ENCODE data around the gene PTS. TPM values are rescaled to one million over a fixed set of nuclear protein-coding genes. Genes with fewer than 3 reads are reported as not detected.

Gene PTS
- total RNA-seq, 4 donors from 2014 or later = 18.4 to 41.8 (median 38.0) TPM

DNA sequence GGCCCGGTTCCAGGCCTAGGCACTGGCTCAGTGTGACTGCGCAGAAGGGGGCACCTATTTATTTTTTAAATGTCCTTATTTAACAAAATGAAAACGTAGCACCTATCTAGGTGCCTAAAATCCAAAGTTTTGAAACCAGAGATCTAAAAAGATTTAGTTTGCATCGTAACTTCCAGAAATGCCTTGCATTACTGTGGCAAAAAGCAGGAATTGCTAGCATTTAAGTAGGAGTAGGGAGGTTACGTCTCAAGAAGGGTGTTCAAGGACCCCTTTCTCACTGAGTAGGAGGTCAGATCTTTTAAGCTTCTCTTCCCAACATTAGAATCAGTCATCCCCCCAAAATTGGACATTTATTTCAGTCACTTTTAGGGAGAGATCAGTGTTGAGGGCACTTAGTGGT is 42.2 kb downstream of the PTS start:
- DNase-seq = no peak
- H3K27ac ChIP-seq = no peak overlapping the region
- no peaks in the 10 kb centered on the region for H3K36me3 ChIP-seq
- H3K4me3 ChIP-seq = no peak overlapping the region
- H3K27me3 ChIP-seq = no peaks in the 10 kb centered on the region
- 79 to 86% methylated on average over 5 of the region's 5 CpGs for WGBS, 2 donors
- H3K9me3 ChIP-seq = no peaks in the 10 kb centered on the region
- H3K4me1 ChIP-seq = no peaks in the 10 kb centered on the region
- intact Hi-C loops (cut with DNase I) = no loop called here
- TF ChIP-seq POLR2A (IDR thresholded peaks at IDR 0.05) = no peak
- TF ChIP-seq, protein P1, sequence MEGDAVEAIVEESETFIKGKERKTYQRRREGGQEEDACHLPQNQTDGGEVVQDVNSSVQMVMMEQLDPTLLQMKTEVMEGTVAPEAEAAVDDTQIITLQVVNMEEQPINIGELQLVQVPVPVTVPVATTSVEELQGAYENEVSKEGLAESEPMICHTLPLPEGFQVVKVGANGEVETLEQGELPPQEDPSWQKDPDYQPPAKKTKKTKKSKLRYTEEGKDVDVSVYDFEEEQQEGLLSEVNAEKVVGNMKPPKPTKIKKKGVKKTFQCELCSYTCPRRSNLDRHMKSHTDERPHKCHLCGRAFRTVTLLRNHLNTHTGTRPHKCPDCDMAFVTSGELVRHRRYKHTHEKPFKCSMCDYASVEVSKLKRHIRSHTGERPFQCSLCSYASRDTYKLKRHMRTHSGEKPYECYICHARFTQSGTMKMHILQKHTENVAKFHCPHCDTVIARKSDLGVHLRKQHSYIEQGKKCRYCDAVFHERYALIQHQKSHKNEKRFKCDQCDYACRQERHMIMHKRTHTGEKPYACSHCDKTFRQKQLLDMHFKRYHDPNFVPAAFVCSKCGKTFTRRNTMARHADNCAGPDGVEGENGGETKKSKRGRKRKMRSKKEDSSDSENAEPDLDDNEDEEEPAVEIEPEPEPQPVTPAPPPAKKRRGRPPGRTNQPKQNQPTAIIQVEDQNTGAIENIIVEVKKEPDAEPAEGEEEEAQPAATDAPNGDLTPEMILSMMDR (IDR thresholded peaks at IDR 0.05) = no peak

DNA sequence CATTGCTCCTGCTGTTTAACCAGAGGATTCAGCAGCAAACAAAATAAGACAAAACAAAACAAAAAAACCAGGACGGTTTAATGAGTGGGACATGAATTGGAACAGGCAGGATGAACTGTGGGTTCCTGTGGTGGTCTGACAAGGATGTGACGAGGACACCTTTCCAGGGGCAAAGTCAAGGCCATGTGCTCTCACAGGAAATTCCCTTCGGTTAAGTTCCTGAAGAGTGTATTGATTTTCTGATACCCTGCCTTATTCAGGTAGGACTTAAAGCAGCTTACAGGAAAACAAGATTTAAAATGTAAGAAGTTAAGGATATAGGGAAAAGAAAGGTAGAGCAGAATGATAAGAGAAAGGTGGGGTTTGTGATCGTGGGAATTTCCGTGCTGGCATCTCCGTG is 42.9 kb downstream of the PTS start:
- Histone ChIP-seq H3K36me3 (no peaks in the 10 kb centered on the region), H3K4me1 (no peaks in the 10 kb centered on the region), H3K9me3 (no peaks in the 10 kb centered on the region), H3K27me3 (no peaks in the 10 kb centered on the region), H3K27ac (no peak overlapping the region), H3K4me3 (no peak overlapping the region)
- TF ChIP-seq, protein P1 (IDR thresholded peaks at IDR 0.05) = no peak
- TF ChIP-seq POLR2A (IDR thresholded peaks at IDR 0.05) = no peak
- intact Hi-C loops (cut with DNase I) = no loop called here
- 68 to 69% methylated on average over 6 of the region's 6 CpGs for WGBS, 2 donors
- DNase-seq = no peak

GRCh38 chr11:112270551-112271180 is 44.4 kb downstream of the PTS start:
- no peak overlapping the region for H3K4me3 ChIP-seq
- intact Hi-C loops (cut with DNase I) = no loop called here
- WGBS, 2 donors = 64 to 69% methylated on average over 12 of the region's 12 CpGs
- H3K27me3 ChIP-seq = no peaks in the 10 kb centered on the region
- H3K27ac ChIP-seq = no peak overlapping the region
- TF ChIP-seq, protein P1 (IDR thresholded peaks at IDR 0.05) = no peak
- no peak for TF ChIP-seq POLR2A (IDR thresholded peaks at IDR 0.05)
- no peaks in the 10 kb centered on the region for H3K36me3 ChIP-seq
- H3K9me3 ChIP-seq = no peaks in the 10 kb centered on the region
- no peaks in the 10 kb centered on the region for H3K4me1 ChIP-seq
- DNase-seq = no peak

- Histone ChIP-seq H3K9me3 (no peaks in the 10 kb centered on the region), H3K4me3 (no peak overlapping the region), H3K27ac (no peak overlapping the region), H3K4me1 (no peaks in the 10 kb centered on the region), H3K27me3 (no peaks in the 10 kb centered on the region), H3K36me3 (no peaks in the 10 kb centered on the region)
- intact Hi-C loops (cut with DNase I) = no loop called here
- no peak for TF ChIP-seq POLR2A (IDR thresholded peaks at IDR 0.05)
- TF ChIP-seq, protein P1 (IDR thresholded peaks at IDR 0.05) = no peak
- DNase-seq = no peak
- 91 to 92% methylated on average over 4 of the region's 4 CpGs for WGBS, 2 donors
These were observed 45.0 kb downstream of the PTS start for GRCh38 chr11:112271242-112271641.

GRCh38 chr11:112273066-112273465 is 46.8 kb downstream of the PTS start:
- 100% methylated on average over 1 of the region's 1 CpG for WGBS, 2 donors
- no peaks in the 10 kb centered on the region for H3K27me3 ChIP-seq
- no peaks in the 10 kb centered on the region for H3K4me1 ChIP-seq
- no peak for TF ChIP-seq POLR2A (IDR thresholded peaks at IDR 0.05)
- TF ChIP-seq, protein P1 (IDR thresholded peaks at IDR 0.05) = no peak
- intact Hi-C loops (cut with DNase I) = no loop called here
- no peaks in the 10 kb centered on the region for H3K9me3 ChIP-seq
- no peak for DNase-seq
- H3K27ac ChIP-seq = no peak overlapping the region
- H3K36me3 ChIP-seq = no peaks in the 10 kb centered on the region
- H3K4me3 ChIP-seq = no peak overlapping the region

Measured in esophagus squamous epithelium (tissue), 5 donors.